ENCODE data around the gene HERPUD1.

The HERPUD1 gene

GRCh38 chr16:56941856-56942331 lies 10.0 kb downstream of the HERPUD1 start:
- H3K4me2 ChIP-seq (ENCODE audit: low read depth, low read length, poor library complexity, severe bottlenecking), result no peak overlapping the region
- H2AFZ ChIP-seq (ENCODE audit: low read length), result no peak overlapping the region
- H3K9me2 ChIP-seq (replicated peaks; ENCODE audit: low read depth, low read length), result no peaks in the 10 kb centered on the region
- no peak overlapping the region for H3K9ac ChIP-seq (ENCODE audit: low read depth, low read length, poor library complexity, severe bottlenecking)
- H3K9me3 ChIP-seq (ENCODE audit: insufficient read depth, low read depth, low read length), result no peaks in the 10 kb centered on the region
- H3K36me3 ChIP-seq (ENCODE audit: insufficient read depth, low read length), result peaks cover 81% of the 10 kb centered on the region
- peaks cover 3% of the 10 kb centered on the region for H4K20me1 ChIP-seq (ENCODE audit: insufficient read depth, low read length, poor library complexity, severe bottlenecking)
- H3F3A ChIP-seq (ENCODE audit: low read depth), result no peaks in the 10 kb centered on the region
- H3K79me2 ChIP-seq (ENCODE audit: insufficient read depth, low read length), result peaks cover 22% of the 10 kb centered on the region; the same call in 1 of the 2 replicates
- peaks cover 14% of the 10 kb centered on the region for H3K4me1 ChIP-seq (ENCODE audit: insufficient read depth, low read length, poor library complexity, severe bottlenecking)
- TF ChIP-seq CTCF (conservative IDR thresholded peaks at IDR 0.05; ENCODE audit: low read length) (no peak), EZH2phosphoT487 (IDR thresholded peaks at IDR 0.05; ENCODE audit: borderline replicate concordance) (no peak)
- H3K4me3 ChIP-seq (ENCODE audit: low read length, poor library complexity, severe bottlenecking), result no peak overlapping the region
- H3K27me3 ChIP-seq (ENCODE audit: insufficient read depth, low read length, poor library complexity, severe bottlenecking), result no peaks in the 10 kb centered on the region

- Histone ChIP-seq H3K4me3 (ENCODE audit: low read length, poor library complexity, severe bottlenecking) (no peak overlapping the region), H3K9me2 (replicated peaks; ENCODE audit: low read depth, low read length) (no peaks in the 10 kb centered on the region), H3K36me3 (ENCODE audit: insufficient read depth, low read length) (peaks cover 64% of the 10 kb centered on the region), H3K4me2 (ENCODE audit: low read depth, low read length, poor library complexity, severe bottlenecking) (no peak overlapping the region), H3F3A (ENCODE audit: low read depth) (no peaks in the 10 kb centered on the region), H2AFZ (ENCODE audit: low read length) (no peak overlapping the region), H3K79me2 (ENCODE audit: insufficient read depth, low read length) (peaks cover 10% of the 10 kb centered on the region; the same call in 1 of the 2 replicates), H3K4me1 (ENCODE audit: insufficient read depth, low read length, poor library complexity, severe bottlenecking) (peaks cover 5% of the 10 kb centered on the region), H4K20me1 (ENCODE audit: insufficient read depth, low read length, poor library complexity, severe bottlenecking) (no peaks in the 10 kb centered on the region), H3K9ac (ENCODE audit: low read depth, low read length, poor library complexity, severe bottlenecking) (no peak overlapping the region), H3K9me3 (ENCODE audit: insufficient read depth, low read depth, low read length) (no peaks in the 10 kb centered on the region), H3K27me3 (ENCODE audit: insufficient read depth, low read length, poor library complexity, severe bottlenecking) (no peaks in the 10 kb centered on the region)
- TF ChIP-seq EZH2phosphoT487 (IDR thresholded peaks at IDR 0.05; ENCODE audit: borderline replicate concordance), result no peak
- no peak for TF ChIP-seq CTCF (conservative IDR thresholded peaks at IDR 0.05; ENCODE audit: low read length)
These were observed 11.9 kb downstream of the HERPUD1 start for GRCh38 chr16:56943761-56944375.

GRCh38 chr16:56944954-56945839 lies 13.3 kb downstream of the HERPUD1 start:
- Histone ChIP-seq H3K9me2 (replicated peaks; ENCODE audit: low read depth, low read length) (no peaks in the 10 kb centered on the region), H3F3A (ENCODE audit: low read depth) (no peaks in the 10 kb centered on the region), H3K36me3 (ENCODE audit: insufficient read depth, low read length) (peaks cover 50% of the 10 kb centered on the region), H2AFZ (ENCODE audit: low read length) (no peak overlapping the region), H3K4me3 (ENCODE audit: low read length, poor library complexity, severe bottlenecking) (no peak overlapping the region), H3K9me3 (ENCODE audit: insufficient read depth, low read depth, low read length) (no peaks in the 10 kb centered on the region), H3K79me2 (ENCODE audit: insufficient read depth, low read length) (no peaks in the 10 kb centered on the region), H3K4me2 (ENCODE audit: low read depth, low read length, poor library complexity, severe bottlenecking) (no peak overlapping the region), H3K27me3 (ENCODE audit: insufficient read depth, low read length, poor library complexity, severe bottlenecking) (no peaks in the 10 kb centered on the region), H3K9ac (ENCODE audit: low read depth, low read length, poor library complexity, severe bottlenecking) (no peak overlapping the region), H4K20me1 (ENCODE audit: insufficient read depth, low read length, poor library complexity, severe bottlenecking) (no peaks in the 10 kb centered on the region), H3K4me1 (ENCODE audit: insufficient read depth, low read length, poor library complexity, severe bottlenecking) (no peaks in the 10 kb centered on the region)
- TF ChIP-seq EZH2phosphoT487 (IDR thresholded peaks at IDR 0.05; ENCODE audit: borderline replicate concordance) (no peak), CTCF (conservative IDR thresholded peaks at IDR 0.05; ENCODE audit: low read length) (no peak)
